CD8-positive, alpha-beta memory T cell (primary cell): ENCODE data around the gene BUD31. TPM values are rescaled to one million over a fixed set of nuclear protein-coding genes. Genes with fewer than 3 reads are reported as not detected.
A peak's percentile ranks its signal among the peaks of the same experiment; 100 is the strongest.

ENCODE experiments used
- CTCF ChIA-PET: fragments of 350-600 bp; sonication (Branson Sonifier 250); formaldehyde crosslinking; loops from one replicate; lab custom pipeline; 2021; ENCODE audit warnings: antibody characterized with exemption; lab: Charles Lee
- POLR2A ChIA-PET: fragments of 350-600 bp; sonication (Branson Sonifier 250); formaldehyde crosslinking; loops from one replicate; lab custom pipeline; 2021; ENCODE audit warnings: antibody characterized with exemption; lab: Charles Lee
- DNase-seq, 5 donors: peaks; one replicate each; pipeline versions ENCODE4 v3.0.0 to v3.0.0-alpha.2; 2020 to 2022; ENCODE audit warnings: mixed read lengths in 1 of 5
- H3K27ac ChIP-seq: one replicate; pipeline ENCODE4 v1.7.0; 2013; ENCODE audit warnings: low read depth, mild to moderate bottlenecking, low read length, moderate library complexity
- H3K27me3 ChIP-seq: 2 replicates; pipeline ENCODE4 v1.7.0; 2013; ENCODE audit warnings: low read length, mild to moderate bottlenecking; ENCODE audit not compliant: insufficient read depth, poor library complexity, severe bottlenecking
- H3K36me3 ChIP-seq: 2 replicates; pipeline ENCODE4 v1.7.0; 2013; ENCODE audit warnings: mild to moderate bottlenecking, low read length, moderate library complexity; ENCODE audit not compliant: insufficient read depth
- H3K4me1 ChIP-seq: 2 replicates; pipeline ENCODE4 v1.7.0; 2013; ENCODE audit warnings: mild to moderate bottlenecking, low read length, moderate library complexity; ENCODE audit not compliant: insufficient read depth
- H3K4me3 ChIP-seq: 2 replicates; pipeline ENCODE4 v1.7.0; 2013; ENCODE audit warnings: mild to moderate bottlenecking, low read length
- H3K9me3 ChIP-seq: 2 replicates; pipeline ENCODE4 v1.7.0; 2013; ENCODE audit warnings: mild to moderate bottlenecking, low read length
- H3K27ac Mint-ChIP-seq, 8 donors: one replicate each; pipeline ENCODE4 v1.8.0; 2020 to 2021; ENCODE audit warnings: mixed read lengths in 8 of 8, mild to moderate bottlenecking in 6 of 8, inconsistent platforms in 3 of 8, moderate library complexity in 3 of 8
- H3K27me3 Mint-ChIP-seq, 2 donors: one replicate each; pipeline ENCODE4 v1.8.0; 2020 to 2021; ENCODE audit warnings: mixed read lengths in 2 of 2, mild to moderate bottlenecking in 1 of 2, moderate library complexity in 1 of 2
- H3K36me3 Mint-ChIP-seq, 3 donors: one replicate each; pipeline ENCODE4 v1.8.0; 2020 to 2021; ENCODE audit warnings: mixed read lengths in 3 of 3, inconsistent platforms in 1 of 3, mild to moderate bottlenecking in 1 of 3
- H3K4me1 Mint-ChIP-seq, 3 donors: one replicate each; pipeline ENCODE4 v1.8.0; 2020 to 2021; ENCODE audit warnings: mixed read lengths in 3 of 3, inconsistent platforms in 1 of 3, mild to moderate bottlenecking in 1 of 3
- H3K4me3 Mint-ChIP-seq, 7 donors: one replicate each; pipeline ENCODE4 v1.8.0; 2020 to 2021; ENCODE audit warnings: mixed read lengths in 7 of 7, mild to moderate bottlenecking in 6 of 7, moderate library complexity in 4 of 7, inconsistent platforms in 2 of 7
- H3K9me3 Mint-ChIP-seq, 5 donors: one replicate each; pipeline ENCODE4 v1.8.0; 2020 to 2022; ENCODE audit warnings: mixed read lengths in 5 of 5, mild to moderate bottlenecking in 3 of 5, moderate library complexity in 2 of 5, inconsistent platforms in 1 of 5
- polyA plus RNA-seq: library from polyadenylated mRNA; unstranded; fragments of 300-500 nt; fragmentation: Illumina TruSeq; gene quantifications from one replicate; pipeline ENCODE4 v1.2.3, GENCODE V29; 2021
- total RNA-seq, 2 experiments: library from RNA; stranded (reverse); gene quantifications; one replicate each; pipeline ENCODE4 v1.2.3, GENCODE V29; 2021

The BUD31 gene
- total and polyA plus RNA-seq, 3 experiments from 2014 or later = 176 to 188 (median 185) TPM

- Mint-ChIP-seq H3K4me3 (no peak overlapping the region), H3K9me3 (no peaks in the 10 kb centered on the region), H3K4me1 (peaks cover 0 to 4% (median 2%) of the 10 kb centered on the region in 3 donors), H3K36me3 (peaks cover 0 to 89% (median 3%) of the 10 kb centered on the region in 3 donors), H3K27ac (no peak overlapping the region), H3K27me3 (no peaks in the 10 kb centered on the region)
- H3K9me3 ChIP-seq = no peaks in the 10 kb centered on the region
- H3K27me3 ChIP-seq = no peaks in the 10 kb centered on the region
- ChIA-PET POLR2A (no interaction called here), CTCF (no interaction called here)
- no peak overlapping the region for H3K4me3 ChIP-seq
- H3K36me3 ChIP-seq = peaks cover 30% of the 10 kb centered on the region
- H3K27ac ChIP-seq = no peak overlapping the region
- DNase-seq = no peak
- no peaks in the 10 kb centered on the region for H3K4me1 ChIP-seq
Measured at GRCh38 chr7:99452541-99452940, 43.8 kb downstream of the BUD31 start.

GRCh38 chr7:99453105-99453504 lies 44.3 kb downstream of the BUD31 start:
- Mint-ChIP-seq H3K27me3 (no peaks in the 10 kb centered on the region), H3K27ac (peak overlapping the region in 2 of 8 donors; percentile 14 to 76), H3K4me1 (peaks cover 0 to 4% (median 2%) of the 10 kb centered on the region in 3 donors), H3K4me3 (no peak overlapping the region), H3K36me3 (peaks cover 0 to 89% (median 3%) of the 10 kb centered on the region in 3 donors), H3K9me3 (no peaks in the 10 kb centered on the region)
- ChIA-PET POLR2A (no interaction called here), CTCF (no interaction called here)
- H3K4me3 ChIP-seq = no peak overlapping the region
- no peaks in the 10 kb centered on the region for H3K4me1 ChIP-seq
- no peak overlapping the region for H3K27ac ChIP-seq
- no peaks in the 10 kb centered on the region for H3K27me3 ChIP-seq
- H3K9me3 ChIP-seq = no peaks in the 10 kb centered on the region
- H3K36me3 ChIP-seq = peaks cover 28% of the 10 kb centered on the region
- no peak for DNase-seq

- Mint-ChIP-seq H3K27me3 (no peaks in the 10 kb centered on the region), H3K27ac (peak overlapping the region in 1 of 8 donors; percentile 79), H3K4me3 (no peak overlapping the region), H3K4me1 (peaks cover 11 to 22% (median 14%) of the 10 kb centered on the region in 3 donors), H3K36me3 (peaks cover 0 to 90% (median 0%) of the 10 kb centered on the region in 3 donors), H3K9me3 (no peaks in the 10 kb centered on the region)
- Histone ChIP-seq H3K27me3 (no peaks in the 10 kb centered on the region), H3K4me3 (no peak overlapping the region), H3K27ac (no peak overlapping the region), H3K9me3 (no peaks in the 10 kb centered on the region), H3K36me3 (peaks cover 35% of the 10 kb centered on the region), H3K4me1 (no peaks in the 10 kb centered on the region)
- ChIA-PET CTCF (no interaction called here), POLR2A (interaction anchor here (0.9 kb wide), 1 partner anchor 10 kb away, joined by 3 read pairs; no protein-coding TSS in a partner anchor)
- no peak for DNase-seq
Measured at GRCh38 chr7:99455874-99456273, 47.1 kb downstream of the BUD31 start.

DNA sequence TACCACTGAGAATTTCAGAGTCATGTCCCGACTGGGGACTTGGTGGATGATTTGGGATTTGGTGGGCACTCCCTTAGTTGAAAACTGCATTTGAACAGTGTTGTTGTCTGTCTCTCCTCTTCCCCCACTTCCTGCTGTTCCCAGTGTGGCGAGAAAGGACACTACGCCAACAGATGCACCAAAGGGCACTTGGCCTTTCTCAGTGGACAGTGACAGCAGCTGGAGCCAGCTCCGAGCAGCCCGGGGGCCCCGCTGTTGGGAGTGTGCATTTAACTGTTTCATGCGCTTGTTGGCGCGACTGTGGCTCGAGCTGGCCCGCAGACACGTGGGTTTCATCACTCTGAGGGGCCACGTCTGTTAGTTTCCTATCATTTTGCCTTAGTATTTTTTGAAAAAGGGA lies 47.5 kb downstream of the BUD31 start:
- H3K4me1 ChIP-seq = no peaks in the 10 kb centered on the region
- DNase-seq = no peak
- H3K4me3 ChIP-seq = no peak overlapping the region
- peaks cover 35% of the 10 kb centered on the region for H3K36me3 ChIP-seq
- Mint-ChIP-seq H3K27me3 (no peaks in the 10 kb centered on the region), H3K36me3 (peaks cover 0 to 88% (median 0%) of the 10 kb centered on the region in 3 donors), H3K4me1 (peaks cover 11 to 24% (median 18%) of the 10 kb centered on the region in 3 donors), H3K4me3 (no peak overlapping the region), H3K9me3 (no peaks in the 10 kb centered on the region), H3K27ac (peak overlapping the region in 1 of 8 donors; percentile 32)
- CTCF ChIA-PET = no interaction called here
- POLR2A ChIA-PET = no interaction called here
- no peaks in the 10 kb centered on the region for H3K9me3 ChIP-seq
- no peaks in the 10 kb centered on the region for H3K27me3 ChIP-seq
- H3K27ac ChIP-seq = no peak overlapping the region

- CTCF ChIA-PET = interaction anchor here (0.7 kb wide), 1 partner anchor 43 kb away, joined by 3 read pairs; no protein-coding TSS in a partner anchor
- H3K27me3 ChIP-seq = no peaks in the 10 kb centered on the region
Measured at GRCh38 chr7:99457050-99457649, 48.4 kb downstream of the BUD31 start.

DNA sequence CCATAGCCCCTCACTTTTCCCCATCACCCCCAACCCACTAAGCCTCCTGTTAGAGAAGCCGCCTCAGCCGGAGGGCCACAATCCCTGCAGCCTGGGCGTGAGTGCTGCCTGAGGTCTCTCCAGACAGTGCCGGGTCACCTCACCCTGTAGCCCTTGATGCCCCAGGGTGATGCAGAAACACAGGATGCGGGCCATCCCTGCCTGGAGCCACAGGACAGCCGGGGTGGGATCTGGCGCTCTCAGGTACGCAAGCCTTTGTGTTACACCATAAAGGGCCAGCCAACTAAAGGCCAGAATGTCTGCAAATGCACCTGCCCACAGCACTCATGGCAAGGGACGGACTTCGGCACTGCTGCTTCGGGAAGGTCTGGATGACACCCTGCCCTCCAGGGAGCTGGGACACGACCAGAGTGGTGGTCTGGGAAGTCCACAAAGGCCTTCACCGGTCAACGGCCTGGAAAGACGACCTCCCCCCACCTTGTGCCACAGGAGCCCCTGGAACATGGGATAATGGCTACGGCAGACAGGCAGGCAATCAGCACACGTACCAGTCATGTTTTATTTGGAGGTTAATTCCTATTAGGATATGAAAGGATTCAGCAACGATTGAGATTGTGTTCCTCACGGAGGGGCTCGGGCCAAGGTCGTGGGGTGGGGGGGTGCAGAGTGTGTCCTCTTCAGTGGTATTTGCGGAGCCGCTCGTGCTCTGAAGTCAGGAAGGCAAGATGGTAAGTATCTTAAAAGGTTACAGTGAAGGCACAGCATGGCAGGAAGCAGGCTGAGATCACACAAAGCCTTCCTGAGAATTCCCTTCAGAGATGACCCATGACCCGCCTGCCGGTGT lies 49.1 kb downstream of the BUD31 start:
- Histone ChIP-seq H3K9me3 (no peaks in the 10 kb centered on the region), H3K27ac (no peak overlapping the region), H3K36me3 (peaks cover 33% of the 10 kb centered on the region), H3K4me3 (no peak overlapping the region), H3K27me3 (no peaks in the 10 kb centered on the region), H3K4me1 (peaks cover 3% of the 10 kb centered on the region)
- Mint-ChIP-seq H3K9me3 (no peaks in the 10 kb centered on the region), H3K4me3 (no peak overlapping the region), H3K4me1 (peaks cover 11 to 28% (median 27%) of the 10 kb centered on the region in 3 donors), H3K27me3 (no peaks in the 10 kb centered on the region), H3K27ac (no peak overlapping the region), H3K36me3 (peaks cover 0 to 83% (median 0%) of the 10 kb centered on the region in 3 donors)
- ChIA-PET CTCF (no interaction called here), POLR2A (no interaction called here)
- no peak for DNase-seq

More at GRCh38 chr7:99457050-99457649, 48.4 kb downstream of the BUD31 start:
- no peak overlapping the region for H3K4me3 Mint-ChIP-seq
- peaks cover 32% of the 10 kb centered on the region for H3K36me3 ChIP-seq
- no peak overlapping the region for H3K27ac ChIP-seq
- POLR2A ChIA-PET = no interaction called here
- no peaks in the 10 kb centered on the region for H3K9me3 ChIP-seq
- H3K27me3 Mint-ChIP-seq = no peaks in the 10 kb centered on the region
- no peak overlapping the region for H3K4me3 ChIP-seq
- no peak for DNase-seq
- H3K36me3 Mint-ChIP-seq = peaks cover 0 to 85% (median 0%) of the 10 kb centered on the region in 3 donors
- peaks cover 11 to 25% (median 24%) of the 10 kb centered on the region in 3 donors for H3K4me1 Mint-ChIP-seq
- H3K4me1 ChIP-seq = no peaks in the 10 kb centered on the region
- peak overlapping the region in 1 of 8 donors; percentile 90 for H3K27ac Mint-ChIP-seq
- no peaks in the 10 kb centered on the region for H3K9me3 Mint-ChIP-seq

DNA sequence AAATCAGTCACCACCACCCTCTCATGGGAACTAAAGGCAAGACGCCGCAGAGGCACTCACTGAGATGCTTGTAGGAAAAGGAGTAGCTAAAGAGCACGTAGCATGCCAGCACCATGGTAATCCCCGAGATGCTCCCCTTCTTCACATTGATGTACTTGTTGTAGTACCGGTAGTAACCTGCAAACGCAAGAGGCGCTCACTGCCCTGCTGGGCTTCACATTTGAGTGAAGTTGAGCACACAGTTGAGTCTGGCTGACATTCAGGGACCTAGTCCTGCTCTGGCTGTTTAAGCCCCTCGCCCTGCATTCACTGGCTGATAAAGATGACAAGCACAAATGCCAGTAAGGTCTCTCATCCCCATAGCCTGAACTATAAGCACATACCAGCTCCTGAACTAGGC lies 50.3 kb downstream of the BUD31 start:
- peaks cover 0 to 77% (median 3%) of the 10 kb centered on the region in 3 donors for H3K36me3 Mint-ChIP-seq
- ChIA-PET CTCF (interaction anchor here (1.5 kb wide), 1 partner anchor 15 kb away, joined by 5 read pairs; no protein-coding TSS in a partner anchor), POLR2A (no interaction called here)
- Histone ChIP-seq H3K27ac (no peak overlapping the region), H3K4me3 (no peak overlapping the region), H3K36me3 (peaks cover 38% of the 10 kb centered on the region), H3K9me3 (no peaks in the 10 kb centered on the region), H3K27me3 (no peaks in the 10 kb centered on the region), H3K4me1 (peaks cover 9% of the 10 kb centered on the region)
- H3K9me3 Mint-ChIP-seq = no peaks in the 10 kb centered on the region
- H3K4me1 Mint-ChIP-seq = peaks cover 15 to 37% (median 36%) of the 10 kb centered on the region in 3 donors
- no peak for DNase-seq
- no peaks in the 10 kb centered on the region for H3K27me3 Mint-ChIP-seq
- no peak overlapping the region for H3K4me3 Mint-ChIP-seq
- peak overlapping the region in 4 of 8 donors; percentile 29 to 59 (median 37) for H3K27ac Mint-ChIP-seq

- peaks cover 0 to 69% (median 4%) of the 10 kb centered on the region in 3 donors for H3K36me3 Mint-ChIP-seq
- no peak for DNase-seq
- peak overlapping the region in 5 of 8 donors; percentile 19 to 80 (median 49) for H3K27ac Mint-ChIP-seq
- CTCF ChIA-PET = interaction anchor here (1.5 kb wide), 1 partner anchor 17 kb away, joined by 5 read pairs; no protein-coding TSS in a partner anchor
- H3K4me1 ChIP-seq = peaks cover 16% of the 10 kb centered on the region
- no peak overlapping the region for H3K4me3 ChIP-seq
- H3K9me3 ChIP-seq = no peaks in the 10 kb centered on the region
- H3K36me3 ChIP-seq = peaks cover 39% of the 10 kb centered on the region
- no peaks in the 10 kb centered on the region for H3K27me3 ChIP-seq
- H3K27me3 Mint-ChIP-seq = no peaks in the 10 kb centered on the region
- POLR2A ChIA-PET = no interaction called here
- no peak overlapping the region for H3K4me3 Mint-ChIP-seq
- H3K4me1 Mint-ChIP-seq = peaks cover 25 to 51% (median 49%) of the 10 kb centered on the region in 3 donors
- no peaks in the 10 kb centered on the region for H3K9me3 Mint-ChIP-seq
- H3K27ac ChIP-seq = no peak overlapping the region
Measured at GRCh38 chr7:99460651-99461050, 51.9 kb downstream of the BUD31 start.
